HG03432 (cell line): Measurements from ENCODE around the gene SCFD2.
"Not testable (repeated sequence)": the region's sequence is repeated elsewhere in the genome, so short reads cannot be mapped to it uniquely, and the experiment has no call there.

Experiments
- ATAC-seq: cut with Tn5 transposase; IDR thresholded peaks from one replicate; pipeline ENCODE4 v1.9.1; 2021; ENCODE audit warnings: mild to moderate bottlenecking, moderate library complexity; ENCODE audit not compliant: unreplicated experiment

Gene SCFD2

DNA sequence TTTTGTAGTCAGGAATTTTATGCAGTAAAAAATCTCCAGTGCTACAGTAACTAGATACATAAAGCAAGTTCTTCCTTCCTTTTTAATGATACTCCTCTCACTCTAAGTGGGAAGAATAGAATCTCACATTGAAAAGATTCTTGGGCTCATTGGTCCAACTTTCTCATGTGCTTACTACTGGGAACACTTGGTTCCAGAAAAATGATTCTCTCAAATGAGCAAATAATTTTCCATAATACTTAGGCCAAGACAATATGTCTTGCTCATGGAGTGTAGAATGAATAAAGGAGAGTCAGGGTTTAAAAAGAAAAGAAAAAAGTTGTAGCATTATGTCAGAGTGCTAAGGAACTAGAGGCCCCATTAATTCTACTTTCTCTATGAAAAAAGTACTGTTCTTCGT is 306.0 kb downstream of the SCFD2 start:
- ATAC-seq = no peak

DNA sequence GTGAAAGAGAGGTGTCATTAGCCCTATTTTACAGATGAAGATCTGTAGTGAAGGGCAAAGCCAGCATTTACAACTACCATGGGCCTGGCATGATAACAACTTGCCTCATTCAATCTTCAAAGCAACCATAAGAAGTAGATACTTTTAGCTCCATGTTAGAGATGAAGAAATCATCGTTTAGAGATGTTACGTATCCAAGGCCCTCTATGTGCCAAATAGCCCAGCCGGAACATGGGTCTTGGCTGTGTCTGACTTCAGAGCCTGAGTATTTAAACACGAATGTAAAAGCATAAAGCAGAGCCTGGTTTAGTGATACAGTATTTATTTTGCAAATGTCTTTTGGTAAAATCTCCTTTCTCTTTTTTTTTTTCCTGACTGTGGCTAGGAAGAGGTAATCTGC is 306.6 kb downstream of the SCFD2 start:
- no peak for ATAC-seq

DNA sequence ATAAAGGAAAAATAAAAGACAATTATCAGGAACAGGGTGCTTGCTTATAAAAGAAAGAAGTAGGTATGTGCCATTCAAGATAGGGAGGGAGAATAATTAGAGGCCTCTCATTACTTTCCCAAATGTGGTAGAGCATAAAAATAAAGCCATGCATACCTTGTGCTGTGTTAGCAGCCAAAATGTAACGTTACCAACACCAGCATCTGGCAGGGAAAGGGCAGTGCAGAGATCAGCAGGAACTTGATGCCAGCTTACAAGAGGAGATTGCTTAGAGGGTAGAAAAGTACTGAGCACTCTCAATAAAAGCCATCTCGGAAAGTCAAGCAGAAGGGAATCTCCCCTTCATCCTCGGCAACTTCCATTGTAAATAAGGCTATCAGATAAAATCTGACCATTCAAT is 308.2 kb downstream of the SCFD2 start:
- no peak for ATAC-seq

DNA sequence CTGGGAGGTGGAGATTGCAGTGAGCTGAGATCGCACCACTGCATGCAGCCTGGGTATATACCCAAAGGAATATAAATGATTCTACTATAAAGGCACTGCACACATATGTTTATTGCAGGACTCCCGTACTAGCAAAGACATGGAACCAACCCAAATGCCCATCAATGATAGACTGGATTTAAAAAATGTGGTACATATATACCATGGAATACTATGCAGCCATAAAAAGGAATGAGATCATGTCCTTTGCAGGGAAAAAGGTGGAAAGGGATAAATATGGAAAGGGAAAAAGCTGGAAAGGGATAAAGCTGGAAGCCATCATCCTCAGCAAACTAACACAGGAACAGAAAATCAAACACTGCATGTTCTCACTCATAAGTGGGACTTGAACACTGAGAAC is 308.8 kb downstream of the SCFD2 start:
- not testable (repeated sequence) for ATAC-seq

DNA sequence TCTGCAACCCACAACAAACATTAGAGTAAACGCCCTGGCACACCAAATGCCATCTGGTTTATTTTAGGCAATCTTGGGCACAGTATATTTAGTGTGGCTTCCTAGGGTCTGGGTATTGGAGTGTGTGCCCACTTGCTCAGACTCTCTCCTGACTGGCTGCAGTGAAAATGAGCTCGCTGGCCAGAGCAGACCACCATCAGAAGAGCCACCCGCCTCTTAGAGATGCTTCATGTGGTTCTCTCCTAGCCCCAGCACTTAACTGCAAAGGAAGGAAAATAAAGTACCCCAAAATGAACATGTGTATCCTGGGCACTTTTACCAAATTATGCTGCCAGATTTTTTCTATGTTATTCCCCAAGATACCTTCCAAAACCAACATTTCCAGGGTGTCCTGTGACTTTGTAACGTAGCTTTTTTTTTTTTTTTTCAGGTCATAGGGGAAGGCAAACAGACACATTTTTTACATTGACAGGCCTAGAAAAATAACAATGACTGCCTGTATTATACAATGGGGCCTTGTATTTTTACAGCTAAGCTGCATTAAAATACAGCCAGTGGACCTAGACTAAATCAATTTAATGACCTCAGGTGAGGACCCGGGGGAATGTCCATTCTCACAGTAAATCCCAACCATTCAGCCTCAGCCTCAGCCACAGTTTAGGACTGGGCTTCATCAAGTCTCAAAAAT is 310.0 kb downstream of the SCFD2 start:
- ATAC-seq = no peak

DNA sequence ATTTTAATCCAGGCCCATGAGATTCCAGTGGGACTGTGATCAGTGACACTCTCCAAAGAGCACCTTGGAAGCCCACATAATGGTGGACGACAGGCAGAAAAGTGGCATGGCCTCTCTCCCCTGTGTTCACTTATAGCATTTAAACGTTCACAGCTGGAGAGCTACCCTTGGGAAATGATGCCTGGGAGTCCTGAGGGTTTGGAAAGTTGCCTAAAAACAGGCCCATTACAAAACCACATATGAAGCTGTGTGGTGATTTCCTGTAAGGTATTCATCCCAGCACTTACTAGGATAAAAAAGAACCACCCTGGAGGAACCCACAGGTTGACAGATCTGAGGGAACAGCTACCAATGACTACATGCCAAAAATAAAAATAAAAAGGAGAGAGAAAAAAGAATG is 310.6 kb downstream of the SCFD2 start:
- ATAC-seq = no peak

DNA sequence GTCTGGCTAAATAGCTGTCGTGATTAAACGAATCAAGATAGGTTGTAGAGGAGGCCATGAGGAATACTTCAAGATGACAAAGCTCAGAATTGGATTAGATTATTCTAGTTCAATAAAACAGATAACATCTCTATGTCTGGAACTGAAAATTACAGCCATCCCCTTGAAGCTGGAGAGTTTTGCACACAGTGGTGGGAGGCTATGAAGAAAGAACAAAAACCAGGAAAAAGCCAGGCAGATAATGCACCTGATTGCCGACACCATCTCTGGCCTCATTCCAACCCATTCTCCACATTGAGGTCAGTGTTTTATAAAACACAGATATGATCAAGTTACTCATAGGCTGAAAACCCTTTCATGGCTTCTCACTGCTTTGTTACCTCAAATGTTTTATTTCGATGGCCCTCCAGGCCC is 315.5 kb downstream of the SCFD2 start:
- no peak for ATAC-seq

DNA sequence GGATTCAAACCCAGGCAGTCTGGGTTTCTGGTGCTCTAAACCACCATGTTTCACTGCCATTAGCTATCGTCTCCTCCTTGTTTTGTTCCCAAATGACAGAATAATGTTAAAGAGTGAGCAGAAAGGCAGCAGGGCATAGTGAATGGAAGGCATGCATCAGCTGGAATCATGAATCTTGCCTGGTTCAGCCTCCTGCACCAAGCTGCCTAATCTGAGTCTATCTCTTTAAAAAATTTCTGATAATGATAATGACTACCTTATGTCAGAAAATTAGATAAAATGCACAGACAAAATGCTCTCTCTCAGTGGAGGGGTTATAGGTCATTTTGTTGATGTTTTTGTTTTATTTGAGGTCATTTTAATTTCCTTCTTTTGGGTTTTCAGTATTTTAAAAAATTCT is 316.3 kb downstream of the SCFD2 start:
- ATAC-seq = no peak

DNA sequence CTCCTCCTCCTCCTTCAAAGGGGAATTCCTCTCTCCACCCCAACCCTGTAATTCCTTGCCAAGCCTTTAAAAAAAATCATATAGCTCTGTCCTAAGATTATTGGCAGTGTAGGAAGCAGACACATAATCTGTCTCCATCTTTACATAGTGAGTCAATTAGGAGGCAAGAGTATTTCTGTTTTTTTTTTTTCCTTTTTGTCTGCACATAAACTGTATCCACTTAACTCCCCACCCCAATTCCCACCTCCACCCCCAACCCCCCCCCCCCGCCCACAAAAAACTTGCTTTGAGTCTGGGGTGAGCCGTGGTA is 321.3 kb downstream of the SCFD2 start:
- ATAC-seq = no peak

DNA sequence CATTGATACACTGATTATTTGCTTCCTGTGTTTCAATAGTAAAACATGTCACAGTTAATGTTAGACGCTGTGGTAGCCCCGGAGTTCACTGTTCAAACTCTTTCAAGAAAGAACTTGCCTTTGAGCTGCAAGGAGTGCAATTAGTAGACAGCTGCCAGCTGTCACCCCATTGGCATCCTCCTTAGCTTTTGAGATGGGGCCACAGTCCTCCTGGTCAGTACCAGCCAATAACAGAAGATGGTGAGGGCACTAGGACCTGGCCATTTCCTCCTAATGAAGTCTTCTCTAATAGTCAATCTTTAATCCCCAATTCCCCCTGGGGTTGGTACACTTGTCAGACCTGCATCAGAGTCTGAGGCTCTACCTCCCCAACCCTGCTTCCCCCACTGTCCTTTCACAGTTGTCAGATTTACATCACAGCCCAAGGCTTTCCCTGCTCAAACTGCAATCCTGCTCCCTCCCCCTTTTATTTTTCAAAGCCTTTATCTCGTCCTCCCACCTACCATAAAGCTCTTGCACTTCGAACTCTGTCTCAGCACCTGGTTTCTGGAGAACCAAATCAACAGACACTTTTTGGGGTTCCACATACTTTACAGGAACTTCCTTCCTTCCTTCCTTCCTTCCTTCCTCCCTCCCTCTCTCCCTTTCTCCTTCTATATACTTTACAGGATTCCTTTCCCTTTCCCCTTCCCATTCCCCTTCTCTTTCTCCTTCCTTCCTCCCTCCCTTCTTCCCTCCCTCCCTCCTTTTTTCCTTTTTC is 321.8 kb downstream of the SCFD2 start:
- no peak for ATAC-seq

DNA sequence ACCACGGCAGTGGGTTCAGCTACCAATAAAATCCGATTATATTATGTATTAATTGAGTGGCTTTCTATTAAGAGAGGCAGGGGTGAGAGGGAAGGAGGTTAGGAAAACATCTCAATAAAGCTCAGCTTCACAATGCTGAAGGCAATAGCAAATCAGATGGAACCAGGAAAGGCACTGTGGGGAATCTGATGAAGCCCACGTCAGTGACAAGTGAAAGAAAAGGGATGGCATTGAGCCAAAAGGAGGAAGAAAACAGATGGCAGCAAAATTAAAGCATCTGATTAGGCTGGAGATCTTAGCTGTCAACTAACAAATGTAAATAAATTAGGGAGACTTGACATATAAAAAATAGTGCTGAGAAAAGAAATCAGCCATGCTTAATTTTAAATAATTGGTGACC is 322.8 kb downstream of the SCFD2 start:
- no peak for ATAC-seq

DNA sequence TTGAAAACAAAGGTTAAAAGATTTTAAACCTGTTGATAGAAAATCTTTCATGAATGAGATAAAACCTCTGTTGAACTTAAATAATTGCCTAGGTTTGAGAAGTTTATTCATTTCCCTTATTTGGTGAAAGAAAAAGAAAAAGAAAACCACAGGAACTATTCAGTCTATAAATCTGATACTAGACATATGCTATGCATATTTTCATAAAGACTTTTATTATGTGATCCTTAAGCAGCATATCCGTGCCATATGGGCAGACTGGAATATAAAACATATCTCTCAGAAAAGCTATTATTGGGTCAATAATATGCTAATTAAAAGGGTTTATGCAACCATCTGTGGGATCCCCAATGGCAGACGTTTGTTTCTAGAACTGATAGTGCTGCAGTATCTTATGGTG is 325.0 kb downstream of the SCFD2 start:
- no peak for ATAC-seq

DNA sequence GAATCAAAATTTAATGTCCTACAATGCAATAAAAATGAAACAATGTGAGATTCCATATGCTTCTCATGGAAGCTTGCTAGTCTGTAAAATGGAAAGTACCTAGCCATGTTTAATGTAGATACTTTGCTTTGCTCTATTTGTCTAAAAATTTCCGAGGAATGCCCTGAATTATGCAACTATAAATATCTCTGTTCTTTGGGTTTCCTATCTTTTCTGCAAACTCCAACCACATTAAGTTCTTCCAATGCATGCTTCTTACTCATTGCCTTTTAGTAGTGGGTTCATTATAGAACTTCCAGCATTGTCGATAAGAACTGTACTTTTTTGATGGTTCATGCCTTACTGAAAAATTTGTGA is 325.4 kb downstream of the SCFD2 start:
- no peak for ATAC-seq

DNA sequence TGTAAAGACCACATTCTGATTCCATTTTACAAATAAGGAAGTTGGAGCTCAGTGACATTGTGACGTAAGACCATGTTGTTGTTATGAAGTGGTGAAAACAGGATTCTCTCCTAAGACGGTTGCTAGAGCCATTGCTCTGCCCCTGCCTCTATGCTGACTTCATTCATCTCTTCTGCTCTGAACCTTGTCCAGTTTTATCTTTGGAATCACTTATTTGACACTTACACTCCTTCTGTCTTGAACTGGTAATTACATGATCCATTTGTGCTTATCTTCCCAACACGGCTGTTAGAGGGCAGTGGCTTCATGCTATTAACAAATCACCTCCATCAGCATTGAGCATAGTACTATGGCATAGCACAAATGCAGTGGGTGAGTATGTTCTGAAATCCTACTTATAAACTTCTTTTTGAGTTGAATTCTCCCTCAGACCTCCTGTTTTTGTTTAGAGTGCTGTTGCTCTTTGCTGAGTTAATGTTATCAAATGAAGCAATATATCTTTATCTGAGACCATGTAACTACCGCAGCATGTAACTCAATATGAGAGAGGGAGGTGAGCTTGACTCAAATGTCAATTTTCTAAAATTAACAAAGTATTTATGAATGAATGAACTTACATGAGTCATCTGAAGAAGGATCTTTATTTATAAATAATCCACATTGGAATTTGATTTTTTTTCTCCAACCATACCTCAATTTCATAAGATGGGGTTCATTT is 326.0 kb downstream of the SCFD2 start:
- no peak for ATAC-seq

DNA sequence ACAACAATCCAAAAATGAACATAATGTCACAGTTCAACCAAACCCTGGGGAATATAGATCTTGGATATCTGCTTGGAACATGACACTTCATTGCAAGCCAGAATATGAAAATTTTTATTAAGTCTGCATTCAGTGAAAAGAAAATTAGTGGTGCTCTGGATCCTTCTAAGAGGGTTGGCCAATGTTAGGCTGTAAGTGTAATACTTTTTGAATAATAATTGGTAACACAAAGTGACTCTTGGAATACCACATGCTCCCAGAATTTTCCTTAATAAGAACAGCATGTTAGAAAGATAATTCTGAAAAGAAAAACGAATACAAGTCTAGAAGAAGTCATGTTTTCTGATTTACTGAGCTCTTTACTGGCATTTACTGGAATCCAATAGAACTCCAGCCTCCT is 328.0 kb downstream of the SCFD2 start:
- no peak for ATAC-seq

DNA sequence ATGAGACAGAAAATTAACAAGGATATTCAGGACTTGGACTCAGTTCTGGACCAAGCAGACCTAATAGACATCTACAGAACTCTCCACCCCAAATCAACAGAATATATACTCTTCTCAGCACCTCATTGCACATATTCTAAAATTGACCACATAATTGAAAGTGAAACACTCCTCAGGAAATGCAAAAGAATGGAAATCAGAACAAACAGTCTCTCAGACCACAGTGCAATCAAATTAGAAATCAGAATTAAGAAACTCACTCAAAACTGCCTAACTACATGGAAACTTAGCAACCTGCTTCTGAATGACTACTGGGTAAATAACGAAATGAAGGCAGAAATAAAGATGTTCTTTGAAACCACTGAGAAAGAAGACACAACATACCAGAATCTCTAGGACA is 333.0 kb downstream of the SCFD2 start:
- not testable (repeated sequence) for ATAC-seq

DNA sequence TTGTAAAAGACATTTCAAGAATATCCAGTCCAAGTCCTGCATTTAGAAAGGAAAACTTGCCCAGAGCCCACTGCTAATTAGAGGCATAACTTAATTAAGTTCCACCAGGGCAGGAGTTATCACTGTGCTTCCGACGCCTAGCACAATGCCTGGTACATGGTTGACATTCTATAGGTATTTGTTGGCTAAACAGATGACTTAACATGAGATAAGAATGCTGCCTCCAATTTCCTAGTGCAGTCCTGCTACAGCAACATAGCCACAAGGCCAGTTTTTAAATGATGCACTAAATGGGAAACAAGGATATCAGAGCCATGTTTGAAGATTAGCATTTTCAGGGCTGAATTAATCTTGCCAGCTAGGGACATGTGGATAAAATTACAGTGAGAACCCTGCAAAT is 339.6 kb downstream of the SCFD2 start:
- no peak for ATAC-seq

DNA sequence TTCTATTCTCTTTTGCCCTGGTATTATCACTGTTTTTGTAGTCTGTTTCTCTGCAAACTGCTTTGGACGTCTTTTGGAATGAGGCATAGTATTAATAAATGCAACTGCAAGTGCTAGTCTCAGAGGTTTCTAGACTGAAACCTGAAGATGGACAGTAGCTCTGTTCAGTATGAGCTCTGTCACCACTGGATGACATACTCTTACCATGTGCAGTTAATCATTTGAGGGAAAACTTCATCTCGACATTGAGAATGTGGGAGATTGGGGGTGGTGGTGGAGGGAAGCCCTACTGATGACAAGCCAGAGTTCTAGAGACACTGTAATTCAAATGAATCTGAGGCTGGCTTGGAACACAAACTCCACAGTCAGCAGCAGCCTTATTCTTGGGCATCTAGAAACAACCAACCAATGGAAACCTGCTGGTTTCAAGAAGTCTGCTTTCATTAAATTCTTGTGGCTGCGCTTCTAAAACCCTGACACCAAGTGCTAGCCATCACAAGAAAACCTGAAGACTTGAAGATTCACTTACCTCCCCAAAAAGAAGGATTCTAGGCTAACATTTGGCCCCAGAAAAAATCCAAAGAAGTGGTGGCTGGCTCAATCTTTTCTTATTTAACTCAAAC is 342.1 kb downstream of the SCFD2 start:
- no peak for ATAC-seq

DNA sequence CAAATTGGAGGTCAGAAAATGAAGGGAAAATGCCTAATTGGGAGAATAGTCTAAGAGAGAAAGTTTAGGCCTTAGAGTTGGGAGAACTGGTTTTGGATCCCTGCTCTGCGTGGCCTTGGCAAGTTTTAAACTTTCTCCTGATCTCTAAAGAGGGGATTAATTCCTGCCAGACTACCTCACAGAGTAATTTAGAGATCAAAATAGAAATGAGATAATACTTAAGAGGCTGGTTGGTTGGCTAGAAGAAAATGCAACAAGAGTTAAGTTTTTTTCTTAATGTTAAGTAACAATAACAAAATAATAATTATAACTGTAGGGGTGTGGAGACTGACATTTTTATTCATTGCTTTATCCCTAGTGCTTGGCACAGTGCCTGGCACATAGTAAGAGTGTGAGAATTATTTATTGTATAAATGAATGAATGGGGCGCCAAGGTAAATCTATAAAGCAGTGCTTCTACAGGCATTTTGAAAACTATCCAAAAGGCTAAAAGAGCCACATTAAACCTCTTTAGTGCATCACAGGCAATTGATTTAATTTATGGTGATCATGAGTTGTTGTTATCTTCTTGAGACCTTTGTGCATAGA is 343.3 kb downstream of the SCFD2 start:
- no peak for ATAC-seq

DNA sequence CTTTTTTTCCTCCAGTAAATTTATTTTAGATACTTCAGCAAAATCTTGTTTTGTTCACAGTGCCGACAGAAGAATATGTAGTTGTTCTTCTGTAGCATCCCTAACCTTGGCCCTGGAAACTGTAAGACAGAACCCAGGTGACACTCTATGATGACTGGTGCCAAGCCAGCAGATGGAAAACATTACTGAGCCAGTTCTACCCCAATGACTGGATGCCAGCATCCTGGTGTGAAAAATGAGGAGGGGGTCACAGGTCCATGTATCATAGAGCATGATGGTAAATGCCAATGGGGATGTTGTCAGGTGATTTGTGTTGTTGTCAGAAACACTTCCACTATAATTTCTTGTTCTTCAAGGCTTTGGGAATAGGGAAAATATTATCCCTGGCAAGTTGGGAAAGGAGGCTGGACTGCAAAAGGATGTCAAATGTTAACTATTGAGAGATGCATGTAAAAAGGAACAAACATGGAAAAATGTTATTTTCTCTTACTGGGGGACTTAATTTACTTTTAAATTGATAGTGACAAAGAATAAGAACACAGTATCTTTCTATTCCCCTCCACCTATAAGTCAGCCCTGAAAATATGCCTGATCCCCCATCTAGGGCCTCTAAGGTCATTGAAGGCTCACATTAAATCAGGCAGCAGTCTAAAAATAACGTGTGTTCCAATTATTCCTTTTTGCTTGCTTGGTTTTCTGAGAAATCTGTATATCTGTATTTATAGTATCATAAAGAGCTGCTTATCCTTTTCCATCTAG is 343.9 kb downstream of the SCFD2 start:
- no peak for ATAC-seq
